NB4 (cell line): ENCODE results near the gene CAMTA1.

Experiments
- DNase-seq: peaks from one replicate; pipeline ENCODE4 v3.0.0; 2010; ENCODE audit warnings: low read depth
- H3K4me3 ChIP-seq: one replicate; pipeline ENCODE4 v1.5.1; 2011; ENCODE audit warnings: mild to moderate bottlenecking, low read depth, low read length, moderate library complexity
- CTCF ChIP-seq: IDR thresholded peaks from one replicate; pipeline ENCODE4 v1.5.1; 2012; ENCODE audit warnings: low read depth, low read length
- MAX ChIP-seq: IDR thresholded peaks from 2 replicates; pipeline ENCODE4 v1.6.1; 2011; ENCODE audit warnings: low read depth, low read length
- MYC ChIP-seq: IDR thresholded peaks from 2 replicates; pipeline ENCODE4 v1.6.1; 2011; ENCODE audit warnings: low read depth, low read length
- POLR2A ChIP-seq: IDR thresholded peaks from 2 replicates; pipeline ENCODE4 v1.6.1; 2011; ENCODE audit warnings: mild to moderate bottlenecking; ENCODE audit not compliant: insufficient read length; ENCODE audit errors: extremely low read depth

CAMTA1 gene

GRCh38 chr1:7680955-7681268 is 895.7 kb downstream of the CAMTA1 start:
- no peak for DNase-seq
- no peak overlapping the region for H3K4me3 ChIP-seq
- TF ChIP-seq POLR2A: no peak
- TF ChIP-seq MYC: no peak
- no peak for TF ChIP-seq CTCF

GRCh38 chr1:7681401-7681800 is 896.1 kb downstream of the CAMTA1 start:
- no peak for TF ChIP-seq POLR2A
- TF ChIP-seq CTCF: no peak
- TF ChIP-seq MAX: no peak
- no peak for TF ChIP-seq MYC
- no peak for DNase-seq
- H3K4me3 ChIP-seq: no peak overlapping the region

GRCh38 chr1:7683521-7683920 is 898.3 kb downstream of the CAMTA1 start:
- H3K4me3 ChIP-seq: no peak overlapping the region
- no peak for DNase-seq
- TF ChIP-seq POLR2A (no peak), MYC (no peak), MAX (no peak), CTCF (no peak)

GRCh38 chr1:7684132-7684531 is 898.9 kb downstream of the CAMTA1 start:
- no peak overlapping the region for H3K4me3 ChIP-seq
- TF ChIP-seq MYC (no peak), CTCF (no peak), MAX (no peak), POLR2A (no peak)
- no peak for DNase-seq

GRCh38 chr1:7684861-7685635 is 899.8 kb downstream of the CAMTA1 start:
- DNase-seq: no peak
- TF ChIP-seq MYC (no peak), POLR2A (no peak), MAX (no peak), CTCF (no peak)
- H3K4me3 ChIP-seq: no peak overlapping the region

- H3K4me3 ChIP-seq: no peak overlapping the region
- TF ChIP-seq POLR2A: no peak
- no peak for TF ChIP-seq CTCF
- no peak for TF ChIP-seq MAX
- TF ChIP-seq MYC: no peak
These were observed 901.1 kb downstream of the CAMTA1 start for GRCh38 chr1:7686301-7686850.

More at GRCh38 chr1:7686301-7686850, 901.1 kb downstream of the CAMTA1 start:
- DNase-seq: no peak
